Upper lobe of right lung (tissue), 1 donor: ENCODE results near the gene C22orf39. TPM values are rescaled to one million over a fixed set of nuclear protein-coding genes. Genes with fewer than 3 reads are reported as not detected.

Experiments used
- ATAC-seq: fragments of 200-7000 bp; cut with Tn5 transposase; one replicate; pipeline ENCODE4 v1.9.1; 2020; ENCODE audit warnings: mild to moderate bottlenecking, moderate library complexity
- DNase-seq: peaks from one replicate; pipeline ENCODE4 v3.0.0-alpha.2; 2020
- H3K27ac ChIP-seq: fragments of 200-600 bp; one replicate; pipeline ENCODE4 v1.8.0; 2022
- H3K27me3 ChIP-seq: fragments of 200-600 bp; one replicate; pipeline ENCODE4 v1.8.0; 2022; ENCODE audit warnings: mild to moderate bottlenecking
- H3K36me3 ChIP-seq: fragments of 200-600 bp; one replicate; pipeline ENCODE4 v1.8.0; 2022
- H3K4me1 ChIP-seq: fragments of 200-600 bp; one replicate; pipeline ENCODE4 v1.8.0; 2022
- H3K4me3 ChIP-seq: fragments of 200-600 bp; one replicate; pipeline ENCODE4 v1.8.0; 2022; ENCODE audit warnings: mild to moderate bottlenecking
- H3K9me3 ChIP-seq: fragments of 200-600 bp; one replicate; pipeline ENCODE4 v1.8.0; 2022
- CTCF ChIP-seq: fragments of 200-600 bp; IDR thresholded peaks from one replicate; pipeline ENCODE4 v1.8.0; 2022; ENCODE audit warnings: antibody characterized with exemption
- intact Hi-C: fragments of 100-400 bp; cut with DNase I; formaldehyde crosslinking; loops from one replicate; pipeline ENCODE4 v1.11.0; 2022
- total RNA-seq: library from RNA; stranded (reverse); fragmentation: NEBNext Ultra II Directional; extraction: Animal tissue kit (Norgen Biotek cat#: 25700); gene quantifications from one replicate; pipeline ENCODE4 v1.2.1, GENCODE V29; 2021
- donor health status: DM: no; HTN: yes; CAD: no; lungs with severe emphysema.

The C22orf39 gene
- total RNA-seq, 1 donor from 2014 or later: 35.6 TPM

GRCh38 chr22:19404676-19405075, 42.8 kb downstream of the C22orf39 start:
- intact Hi-C loops: no loop called here
- DNase-seq (no peak), ATAC-seq (no peak)
- H3K9me3 ChIP-seq: no peaks in the 10 kb centered on the region
- H3K36me3 ChIP-seq: peaks cover 65% of the 10 kb centered on the region
- H3K27me3 ChIP-seq: no peaks in the 10 kb centered on the region
- no peaks in the 10 kb centered on the region for H3K4me1 ChIP-seq
- no peak overlapping the region for H3K4me3 ChIP-seq
- TF ChIP-seq CTCF: no peak
- H3K27ac ChIP-seq: no peak overlapping the region

- TF ChIP-seq CTCF: no peak
- DNase-seq (no peak), ATAC-seq (no peak)
- peaks cover 58% of the 10 kb centered on the region for H3K36me3 ChIP-seq
- intact Hi-C loops: no loop called here
- no peak overlapping the region for H3K4me3 ChIP-seq
- H3K9me3 ChIP-seq: no peaks in the 10 kb centered on the region
- H3K27me3 ChIP-seq: no peaks in the 10 kb centered on the region
- no peaks in the 10 kb centered on the region for H3K4me1 ChIP-seq
- no peak overlapping the region for H3K27ac ChIP-seq
These were observed 44.8 kb downstream of the C22orf39 start for GRCh38 chr22:19402642-19403191.

GRCh38 chr22:19401483-19401882, 46.0 kb downstream of the C22orf39 start:
- H3K4me1 ChIP-seq: no peaks in the 10 kb centered on the region
- H3K4me3 ChIP-seq: no peak overlapping the region
- H3K36me3 ChIP-seq: peaks cover 59% of the 10 kb centered on the region
- TF ChIP-seq CTCF: no peak
- ATAC-seq (no peak), DNase-seq (no peak)
- no peaks in the 10 kb centered on the region for H3K9me3 ChIP-seq
- H3K27ac ChIP-seq: no peak overlapping the region
- H3K27me3 ChIP-seq: no peaks in the 10 kb centered on the region
- intact Hi-C loops: no loop called here

- H3K27me3 ChIP-seq: no peaks in the 10 kb centered on the region
- H3K4me1 ChIP-seq: no peaks in the 10 kb centered on the region
- intact Hi-C loops: no loop called here
- no peak for TF ChIP-seq CTCF
- H3K36me3 ChIP-seq: peaks cover 59% of the 10 kb centered on the region
- no peak overlapping the region for H3K4me3 ChIP-seq
- H3K27ac ChIP-seq: no peak overlapping the region
- DNase-seq (no peak), ATAC-seq (no peak)
- H3K9me3 ChIP-seq: no peaks in the 10 kb centered on the region
These were observed 46.6 kb downstream of the C22orf39 start for GRCh38 chr22:19400881-19401280.

- TF ChIP-seq CTCF: no peak
- H3K36me3 ChIP-seq: peaks cover 60% of the 10 kb centered on the region
These were observed 48.9 kb downstream of the C22orf39 start for GRCh38 chr22:19398652-19399051.

GRCh38 chr22:19398206-19398605, 49.3 kb downstream of the C22orf39 start:
- TF ChIP-seq CTCF: no peak
- no peaks in the 10 kb centered on the region for H3K27me3 ChIP-seq
- no peak overlapping the region for H3K27ac ChIP-seq
- DNase-seq (no peak), ATAC-seq (no peak)
- no peaks in the 10 kb centered on the region for H3K4me1 ChIP-seq
- no peak overlapping the region for H3K4me3 ChIP-seq
- intact Hi-C loops: no loop called here
- peaks cover 64% of the 10 kb centered on the region for H3K36me3 ChIP-seq
- no peaks in the 10 kb centered on the region for H3K9me3 ChIP-seq

More at GRCh38 chr22:19398652-19399051, 48.9 kb downstream of the C22orf39 start:
- H3K4me3 ChIP-seq: no peak overlapping the region
- H3K9me3 ChIP-seq: no peaks in the 10 kb centered on the region
- no peaks in the 10 kb centered on the region for H3K4me1 ChIP-seq
- no peak overlapping the region for H3K27ac ChIP-seq
- DNase-seq: no peak
- intact Hi-C loops: no loop called here
- H3K27me3 ChIP-seq: no peaks in the 10 kb centered on the region
- ATAC-seq: no peak
